Heart left ventricle (tissue), 16 donors: ENCODE data around the gene HS3ST6. TPM values are rescaled to one million over a fixed set of nuclear protein-coding genes. Genes with fewer than 3 reads are reported as not detected.
A peak's percentile ranks its signal among the peaks of the same experiment; 100 is the strongest.
"Not testable (repeated sequence)": the region's sequence is repeated elsewhere in the genome, so short reads cannot be mapped to it uniquely, and the experiment has no call there.

ENCODE experiments used
- ATAC-seq, 4 donors: fragments of 200-7000 bp; cut with Tn5 transposase; one replicate each; pipeline ENCODE4 v1.9.1; 2020 to 2022; ENCODE audit warnings: moderate library complexity in 4 of 4, mild to moderate bottlenecking in 3 of 4, moderate number of reproducible peaks in 1 of 4
- DNase-seq, 5 donors: peaks; one replicate each; pipeline ENCODE4 v3.0.0-alpha.2; 2020
- H3K27ac ChIP-seq, 12 donors: fragments of 200-600 bp; sonication (generic) in 4 of 12; one replicate each; pipeline versions ENCODE4 v1.5.0 to v1.8.0; 2016 to 2022; ENCODE audit warnings: mild to moderate bottlenecking in 2 of 12
- H3K27me3 ChIP-seq, 9 donors: fragments of 200-600 bp; sonication (generic) in 2 of 9; one replicate each; pipeline versions ENCODE4 v1.5.1 to v1.8.0; 2016 to 2022; ENCODE audit warnings: mild to moderate bottlenecking in 3 of 9
- H3K36me3 ChIP-seq, 9 donors: fragments of 200-600 bp; sonication (generic) in 2 of 9; one replicate each; pipeline versions ENCODE4 v1.5.0 to v1.8.0; 2018 to 2022; ENCODE audit warnings: mild to moderate bottlenecking in 2 of 9
- H3K4me1 ChIP-seq, 12 donors: fragments of 200-600 bp; sonication (generic) in 4 of 12; one replicate each; pipeline versions ENCODE4 v1.5.0 to v1.8.0; 2016 to 2022; ENCODE audit warnings: mild to moderate bottlenecking in 3 of 12
- H3K4me3 ChIP-seq, 12 donors: fragments of 200-600 bp; sonication (generic) in 4 of 12; one replicate each; pipeline versions ENCODE4 v1.5.0 to v1.8.0; 2017 to 2022; ENCODE audit warnings: mild to moderate bottlenecking in 9 of 12, moderate library complexity in 4 of 12
- H3K9me3 ChIP-seq, 12 donors: fragments of 200-600 bp; sonication (generic) in 4 of 12; one replicate each; pipeline versions ENCODE4 v1.5.0 to v1.8.0; 2016 to 2022; ENCODE audit warnings: mild to moderate bottlenecking in 1 of 12
- CTCF ChIP-seq, 12 donors: fragments of 200-600 bp; sonication (generic) in 4 of 12; IDR thresholded peaks; one replicate each; pipeline versions ENCODE4 v1.5.0 to v1.8.0; 2018 to 2022; ENCODE audit warnings: antibody characterized with exemption in 12 of 12, mild to moderate bottlenecking in 5 of 12
- POLR2A ChIP-seq, 2 donors: fragments of 450-650 bp; IDR thresholded peaks; one replicate each; pipeline ENCODE4 v1.6.1; 2017; ENCODE audit warnings: antibody characterized with exemption in 2 of 2, mild to moderate bottlenecking in 2 of 2, moderate library complexity in 2 of 2
- WGBS, 4 donors: extraction: QIAGEN DNeasy Blood & Tissue Kit in 2 of 4; methylation state at CpG; one replicate each; pipeline versions ENCODE4 v1.1.5 to v1.1.7; 2013 to 2018; 5-methylcytosine and 5-hydroxymethylcytosine counted together
- intact Hi-C, 10 donors: fragments of 100-400 bp; cut with DNase I; formaldehyde crosslinking; loops; one replicate each; pipeline versions ENCODE4 v1.11.1 to v1.14.2; 2022
- polyA plus RNA-seq, 2 donors: library from polyadenylated mRNA; stranded (reverse); fragments of 200-250 nt; gene quantifications; one replicate each; pipeline ENCODE4 v1.2.3, GENCODE V29; 2013
- total RNA-seq, 9 donors: library from RNA; depleted of rRNA in 2 of 9; stranded (reverse); fragments of >200 nt in 2 of 9; fragmentation: NEBNext Ultra II Directional in 3 of 9; extraction: Animal tissue kit (Norgen Biotek cat#: 25700) in 3 of 9; gene quantifications; one replicate each; pipeline versions ENCODE4 v1.1.0 to v1.2.4, GENCODE V29; 2016 to 2023
- donor health status: ischemic (EF 13 %, LVEDD 7.1; RV severe dilation, severe dysfunction).
- donor health status: healthy with polysubstance abuse.
- donor health status: DM: no; HTN: yes; CAD: no.
- donor health status: DM: no; HTN: no; CAD: no.
- donor health status: ischemic (EF 25% LVEDD 6.9; RV normal size, moderate dysfunction).
- donor health status: ischemic (EF 25% LVEDD 5.7; RV mildly dilated, moderate dysfunction).
- donor health status: healthy.
- donor health status: DM: yes; HTN: yes; CAD: no.
- donor health status: ischemic (EF 35%, LVEDD 5.7; RV mildly dilated, moderate dysfunction).
- donor health status: nonischemic (EF 11% LVEDD 7.7; RV severe dilation, severe dysfunction).
- donor health status: DM: yes; HTN: yes; CAD: no.
- donor health status: PGD.
- donor health status: ischemic (EF 29% LVEDD 5.4; RV normal size, mild dysfunction).
- donor health status: nonischemic (EF 23%, LVEDD 6.1; RV moderate dilation, normal function).

HS3ST6 gene
- total and polyA plus RNA-seq, 11 donors, result not detected

- DNase-seq (peak in 1 of 5 donors; percentile 20), ATAC-seq (no peak)
- H3K9me3 ChIP-seq, result no peaks in the 10 kb centered on the region
- no peak overlapping the region for H3K27ac ChIP-seq
- H3K4me1 ChIP-seq, result no peaks in the 10 kb centered on the region
- intact Hi-C loops, result no loop called here
- H3K27me3 ChIP-seq, result peaks cover 0 to 48% (median 8%) of the 10 kb centered on the region in 9 donors
- H3K36me3 ChIP-seq, result no peaks in the 10 kb centered on the region
- H3K4me3 ChIP-seq, result no peak overlapping the region
- TF ChIP-seq POLR2A (IDR thresholded peaks at IDR 0.05) (no peak), CTCF (IDR thresholded peaks at IDR 0.05) (no peak)
- WGBS, 4 donors, result 72 to 81% (median 75%) methylated on average over 14 of the region's 14 CpGs
Observed at GRCh38 chr16:1887711-1888354, 30.4 kb downstream of the HS3ST6 start.

GRCh38 chr16:1884889-1885288, 33.3 kb downstream of the HS3ST6 start:
- TF ChIP-seq POLR2A (IDR thresholded peaks at IDR 0.05) (no peak), CTCF (IDR thresholded peaks at IDR 0.05) (no peak)
- H3K27ac ChIP-seq, result no peak overlapping the region
- ATAC-seq (no peak), DNase-seq (no peak)
- no peak overlapping the region for H3K4me3 ChIP-seq
- 69 to 73% (median 70%) methylated on average over 5 of the region's 5 CpGs for WGBS, 4 donors
- peaks cover 0 to 63% (median 5%) of the 10 kb centered on the region in 9 donors for H3K27me3 ChIP-seq
- no peaks in the 10 kb centered on the region for H3K36me3 ChIP-seq
- no peaks in the 10 kb centered on the region for H3K9me3 ChIP-seq
- intact Hi-C loops, result no loop called here
- no peaks in the 10 kb centered on the region for H3K4me1 ChIP-seq

GRCh38 chr16:1884155-1884760, 34.0 kb downstream of the HS3ST6 start:
- DNase-seq (no peak), ATAC-seq (no peak)
- intact Hi-C loops, result no loop called here
- Histone ChIP-seq H3K36me3 (no peaks in the 10 kb centered on the region), H3K9me3 (no peaks in the 10 kb centered on the region), H3K4me3 (no peak overlapping the region), H3K27me3 (peaks cover 0 to 67% (median 5%) of the 10 kb centered on the region in 9 donors), H3K4me1 (no peaks in the 10 kb centered on the region), H3K27ac (no peak overlapping the region)
- TF ChIP-seq CTCF (IDR thresholded peaks at IDR 0.05) (no peak), POLR2A (IDR thresholded peaks at IDR 0.05) (no peak)
- WGBS, 4 donors, result 66 to 69% (median 69%) methylated on average over 13 of the region's 13 CpGs

- peaks cover 0 to 66% (median 16%) of the 10 kb centered on the region in 9 donors for H3K27me3 ChIP-seq
- H3K4me3 ChIP-seq, intact Hi-C loops, H3K27ac ChIP-seq, ATAC-seq, H3K9me3 ChIP-seq, H3K36me3 ChIP-seq, H3K4me1 ChIP-seq, DNase-seq: not testable (repeated sequence)
- whole genome bisulfite sequencing, 4 donors, result 78 to 92% (median 88%) methylated on average over 9 of the region's 9 CpGs
Observed at GRCh38 chr16:1881172-1881571, 37.0 kb downstream of the HS3ST6 start.
